Central memory CD4-positive, alpha-beta T cell (primary cell): Measurements from ENCODE around the gene ASXL2.

Source experiments
- DNase-seq: peaks from one replicate; pipeline ENCODE4 v3.0.0; 2022

ASXL2 gene

DNA sequence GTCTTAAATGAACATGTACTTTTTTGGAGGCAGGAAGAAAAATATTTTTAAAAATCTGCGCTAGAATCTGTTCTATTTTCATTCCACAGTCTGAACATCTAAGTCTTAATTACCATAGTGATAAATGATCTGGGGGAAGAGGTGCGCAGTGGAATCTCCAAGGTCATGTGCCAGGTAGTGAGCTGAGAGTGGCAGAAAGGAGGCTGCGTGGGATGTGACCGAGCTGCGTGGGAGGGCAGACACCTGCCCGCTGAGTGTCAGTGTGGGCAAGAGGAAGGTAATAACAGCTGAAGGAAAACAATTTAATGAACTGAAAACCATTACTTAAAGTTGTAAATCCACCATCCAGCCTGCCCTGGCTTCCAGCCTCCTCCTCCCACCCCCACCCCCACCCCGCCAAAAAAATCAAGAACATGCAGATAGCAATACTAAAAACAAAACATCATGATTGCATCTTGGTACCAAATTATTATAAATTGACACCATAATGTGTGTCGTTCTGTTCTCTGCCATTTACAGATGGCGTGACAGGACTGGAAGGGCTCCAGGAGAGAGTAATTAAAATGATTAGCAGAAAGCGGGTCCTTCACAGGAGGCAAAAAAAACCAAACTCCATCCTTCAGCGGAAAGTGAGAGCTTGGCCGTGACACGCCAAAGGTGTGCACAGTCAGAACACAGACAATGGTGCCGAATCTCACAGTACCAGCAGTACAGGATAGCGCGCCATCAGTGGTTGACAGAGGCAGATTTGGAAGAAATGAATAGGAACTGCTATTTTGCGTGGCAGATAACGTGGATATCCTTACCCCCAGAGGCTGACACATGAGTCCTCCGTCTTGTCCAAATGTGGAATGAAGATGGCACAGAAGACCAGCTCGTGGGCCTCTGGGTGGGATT is 193.5 kb downstream of the ASXL2 start:
- no peak for DNase-seq
